Common myeloid progenitor, CD34-positive (primary cell): Measurements from ENCODE around the gene CEP162.

Source experiments
- CTCF ChIA-PET: fragments of 350-600 bp; sonication (Branson Sonifier 250); formaldehyde crosslinking; loops from one replicate; lab custom pipeline; 2021; ENCODE audit warnings: antibody characterized with exemption; lab: Charles Lee
- POLR2A ChIA-PET: fragments of 350-600 bp; sonication (Branson Sonifier 250); formaldehyde crosslinking; loops from one replicate; lab custom pipeline; 2021; ENCODE audit warnings: antibody characterized with exemption; lab: Charles Lee
- DNase-seq, 3 donors: peaks; one replicate each; pipeline versions ENCODE4 v3.0.0 to v3.0.0-alpha.2; 2013
- H3K27ac ChIP-seq, 2 experiments: 1 replicate in 1 of 2; 2 replicates in 1 of 2; pipeline ENCODE4 v1.7.0; 2013; ENCODE audit warnings: inconsistent platforms in 2 of 2, low read length in 2 of 2, mild to moderate bottlenecking in 2 of 2, low read depth in 1 of 2, moderate library complexity in 1 of 2; ENCODE audit not compliant: severe bottlenecking in 2 of 2, insufficient read depth in 1 of 2, poor library complexity in 1 of 2
- H3K27me3 ChIP-seq, 5 experiments: replicated peaks in 2 of 5; 1 replicate in 3 of 5; 2 replicates in 2 of 5; pipeline versions ENCODE4 v1.6.1 to v1.7.0; 2013; ENCODE audit warnings: low read length in 4 of 5, mild to moderate bottlenecking in 2 of 5, moderate library complexity in 2 of 5, inconsistent platforms in 1 of 5; ENCODE audit not compliant: insufficient read depth in 5 of 5, control insufficient read depth in 4 of 5
- H3K36me3 ChIP-seq, 4 experiments: 1 replicate in 2 of 4; 2 replicates in 2 of 4; pipeline versions ENCODE4 v1.6.1 to v1.7.0; 2013; ENCODE audit warnings: low read length in 3 of 4, control low read depth in 1 of 4, mild to moderate bottlenecking in 1 of 4; ENCODE audit not compliant: control insufficient read depth in 4 of 4, insufficient read depth in 4 of 4
- H3K4me1 ChIP-seq, 4 experiments: 1 replicate in 3 of 4; 2 replicates in 1 of 4; pipeline versions ENCODE4 v1.6.1 to v1.7.1; 2013; ENCODE audit warnings: low read length in 3 of 4, mild to moderate bottlenecking in 3 of 4, control low read depth in 1 of 4, inconsistent platforms in 1 of 4, moderate library complexity in 1 of 4; ENCODE audit not compliant: control insufficient read depth in 4 of 4, insufficient read depth in 4 of 4; ENCODE audit errors: control extremely low read depth in 1 of 4
- H3K4me3 ChIP-seq, 7 experiments: 1 replicate in 4 of 7; 2 replicates in 3 of 7; pipeline versions ENCODE4 v1.5.1 to v1.7.0; 2013; ENCODE audit warnings: mild to moderate bottlenecking in 7 of 7, low read length in 6 of 7, moderate library complexity in 6 of 7, inconsistent platforms in 2 of 7, low read depth in 2 of 7, control low read depth in 1 of 7; ENCODE audit not compliant: insufficient read depth in 4 of 7, control insufficient read depth in 1 of 7; ENCODE audit errors: extremely low read depth in 1 of 7
- H3K9me3 ChIP-seq, 5 experiments: 1 replicate in 4 of 5; 2 replicates in 1 of 5; pipeline versions ENCODE4 v1.6.1 to v1.7.1; 2013; ENCODE audit warnings: low read length in 4 of 5, mild to moderate bottlenecking in 2 of 5, inconsistent platforms in 1 of 5, low read depth in 1 of 5, moderate library complexity in 1 of 5; ENCODE audit not compliant: control insufficient read depth in 4 of 5, insufficient read depth in 2 of 5; ENCODE audit errors: control extremely low read depth in 1 of 5
- WGBS: methylation state at CpG from one replicate; pipeline ENCODE4 v1.1.5; 2013; ENCODE audit not compliant: insufficient coverage; 5-methylcytosine and 5-hydroxymethylcytosine counted together

The CEP162 gene

GRCh38 chr6:84161190-84161589 is 66.3 kb downstream of the CEP162 start:
- DNase-seq: no peak
- H3K9me3 ChIP-seq: no peaks in the 10 kb centered on the region
- no peaks in the 10 kb centered on the region for H3K4me1 ChIP-seq
- H3K27ac ChIP-seq: no peak overlapping the region
- peaks cover 2 to 14% (median 6%) of the 10 kb centered on the region in 4 experiments for H3K36me3 ChIP-seq
- CTCF ChIA-PET: interaction anchor here (0.6 kb wide), 1 partner anchor 1405 kb away, joined by 3 read pairs; no protein-coding TSS in a partner anchor
- no peaks in the 10 kb centered on the region for H3K27me3 ChIP-seq
- H3K4me3 ChIP-seq: no peak overlapping the region
- WGBS: 89% methylated on average over 2 of the region's 2 CpGs
- POLR2A ChIA-PET: no interaction called here

GRCh38 chr6:84156306-84156705 is 71.1 kb downstream of the CEP162 start:
- CTCF ChIA-PET: no interaction called here
- WGBS: 100% methylated on average over 1 of the region's 4 CpGs
- DNase-seq: no peak

GRCh38 chr6:84151669-84152068 is 75.8 kb downstream of the CEP162 start:
- H3K4me3 ChIP-seq: no peak overlapping the region
- no peak for DNase-seq
- H3K36me3 ChIP-seq: peaks cover 7 to 27% (median 18%) of the 10 kb centered on the region in 4 experiments
- H3K4me1 ChIP-seq: peaks cover 0 to 8% (median 0%) of the 10 kb centered on the region in 4 experiments
- H3K9me3 ChIP-seq: no peaks in the 10 kb centered on the region
- WGBS: 88% methylated on average over 1 of the region's 1 CpG
- no peaks in the 10 kb centered on the region for H3K27me3 ChIP-seq
- ChIA-PET CTCF (no interaction called here), POLR2A (no interaction called here)
- no peak overlapping the region for H3K27ac ChIP-seq

More at GRCh38 chr6:84156306-84156705, 71.1 kb downstream of the CEP162 start:
- Histone ChIP-seq H3K27ac (no peak overlapping the region), H3K4me3 (no peak overlapping the region), H3K36me3 (peaks cover 7 to 34% (median 18%) of the 10 kb centered on the region in 4 experiments), H3K27me3 (no peaks in the 10 kb centered on the region), H3K9me3 (no peaks in the 10 kb centered on the region), H3K4me1 (peaks cover 0 to 8% (median 0%) of the 10 kb centered on the region in 4 experiments)
- POLR2A ChIA-PET: no interaction called here

- Histone ChIP-seq H3K36me3 (peaks cover 9 to 30% (median 20%) of the 10 kb centered on the region in 4 experiments), H3K27me3 (no peaks in the 10 kb centered on the region), H3K27ac (no peak overlapping the region), H3K9me3 (no peaks in the 10 kb centered on the region), H3K4me3 (no peak overlapping the region), H3K4me1 (peaks cover 0 to 8% (median 0%) of the 10 kb centered on the region in 4 experiments)
- ChIA-PET CTCF (no interaction called here), POLR2A (no interaction called here)
- peak in 1 of 3 donors; percentile 2 for DNase-seq
- WGBS: 100% methylated on average over 1 of the region's 1 CpG
Observed at GRCh38 chr6:84150705-84151104, 76.7 kb downstream of the CEP162 start.

GRCh38 chr6:84141521-84141920 is 85.9 kb downstream of the CEP162 start:
- no peak overlapping the region for H3K4me3 ChIP-seq
- DNase-seq: no peak
- no peaks in the 10 kb centered on the region for H3K27me3 ChIP-seq
- WGBS: 100% methylated on average over 1 of the region's 1 CpG
- H3K36me3 ChIP-seq: peaks cover 4 to 13% (median 6%) of the 10 kb centered on the region in 4 experiments
- ChIA-PET CTCF (no interaction called here), POLR2A (no interaction called here)
- H3K27ac ChIP-seq: no peak overlapping the region
- no peaks in the 10 kb centered on the region for H3K9me3 ChIP-seq
- H3K4me1 ChIP-seq: no peaks in the 10 kb centered on the region

GRCh38 chr6:84139311-84139710 is 88.1 kb downstream of the CEP162 start:
- Histone ChIP-seq H3K27me3 (no peaks in the 10 kb centered on the region), H3K9me3 (peaks cover 0 to 2% (median 0%) of the 10 kb centered on the region in 5 experiments), H3K36me3 (peaks cover 0 to 12% (median 8%) of the 10 kb centered on the region in 4 experiments), H3K4me1 (no peaks in the 10 kb centered on the region), H3K4me3 (no peak overlapping the region), H3K27ac (no peak overlapping the region)
- ChIA-PET POLR2A (no interaction called here), CTCF (no interaction called here)
- no peak for DNase-seq

- Histone ChIP-seq H3K36me3 (peaks cover 0 to 22% (median 11%) of the 10 kb centered on the region in 4 experiments), H3K27ac (no peak overlapping the region), H3K4me3 (no peak overlapping the region), H3K9me3 (peaks cover 0 to 12% (median 5%) of the 10 kb centered on the region in 5 experiments), H3K27me3 (no peaks in the 10 kb centered on the region), H3K4me1 (no peaks in the 10 kb centered on the region)
- ChIA-PET POLR2A (no interaction called here), CTCF (no interaction called here)
- DNase-seq: no peak
- WGBS: no CpG with 5 or more reads among the region's 2 CpGs
Observed at GRCh38 chr6:84137989-84138575, 89.4 kb downstream of the CEP162 start.
